OCI-LY7 (cell line): ENCODE measurements around the gene ATE1.

Experiments used
- EZH2phosphoT487 ChIP-seq: fragments of 200-600 bp; sonication (generic); IDR thresholded peaks from 2 replicates; pipeline ENCODE4 v1.6.1; 2018; ENCODE audit warnings: low read depth, borderline replicate concordance, mild to moderate bottlenecking, mixed run types, antibody characterized with exemption, low read length, moderate library complexity, mixed read lengths
- TF ChIP-seq, protein P1 (sequence below): fragments of 200-600 bp; sonication (generic); conservative IDR thresholded peaks from 2 replicates; pipeline ENCODE4 v1.5.1; 2014; ENCODE audit warnings: mild to moderate bottlenecking, antibody characterized with exemption, low read length, moderate library complexity, mixed read lengths

- TF ChIP-seq, protein P1, sequence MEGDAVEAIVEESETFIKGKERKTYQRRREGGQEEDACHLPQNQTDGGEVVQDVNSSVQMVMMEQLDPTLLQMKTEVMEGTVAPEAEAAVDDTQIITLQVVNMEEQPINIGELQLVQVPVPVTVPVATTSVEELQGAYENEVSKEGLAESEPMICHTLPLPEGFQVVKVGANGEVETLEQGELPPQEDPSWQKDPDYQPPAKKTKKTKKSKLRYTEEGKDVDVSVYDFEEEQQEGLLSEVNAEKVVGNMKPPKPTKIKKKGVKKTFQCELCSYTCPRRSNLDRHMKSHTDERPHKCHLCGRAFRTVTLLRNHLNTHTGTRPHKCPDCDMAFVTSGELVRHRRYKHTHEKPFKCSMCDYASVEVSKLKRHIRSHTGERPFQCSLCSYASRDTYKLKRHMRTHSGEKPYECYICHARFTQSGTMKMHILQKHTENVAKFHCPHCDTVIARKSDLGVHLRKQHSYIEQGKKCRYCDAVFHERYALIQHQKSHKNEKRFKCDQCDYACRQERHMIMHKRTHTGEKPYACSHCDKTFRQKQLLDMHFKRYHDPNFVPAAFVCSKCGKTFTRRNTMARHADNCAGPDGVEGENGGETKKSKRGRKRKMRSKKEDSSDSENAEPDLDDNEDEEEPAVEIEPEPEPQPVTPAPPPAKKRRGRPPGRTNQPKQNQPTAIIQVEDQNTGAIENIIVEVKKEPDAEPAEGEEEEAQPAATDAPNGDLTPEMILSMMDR: no peak
- no peak for TF ChIP-seq EZH2phosphoT487
These were observed 191.3 kb downstream of the ATE1 start for GRCh38 chr10:121736315-121737130.
